ENCODE results near the gene ALG14. TPM values are rescaled to one million over a fixed set of nuclear protein-coding genes. Genes with fewer than 3 reads are reported as not detected.
"Not testable (repeated sequence)": the region's sequence is repeated elsewhere in the genome, so short reads cannot be mapped to it uniquely, and the experiment has no call there.

Gene ALG14
- total RNA-seq, 8 experiments from 2014 or later, result 1.4 to 7.4 (median 3.2) TPM

- WGBS, 10 experiments, result 67 to 100% (median 95%) methylated on average over 3 to 6 of the region's 6 CpGs; no CpG with 5 or more reads in 2 of the 10 experiments
- no peak overlapping the region for H3K27ac ChIP-seq
- ATAC-seq (replicated peaks in 6 of 8), result no peak
- H3K4me1 ChIP-seq (replicated peaks in 1 of 2), result no peaks in the 10 kb centered on the region
- in situ Hi-C loops (cut with MboI; ENCODE audit: low pct_unique_long_range_greater_than_20kb in 2 of 9, low sequenced_read_pairs in 9 of 9, unreplicated experiment in 9 of 9), result loop anchor here in 1 of 9 experiments (25.0 kb wide), 1 partner anchor 520 kb away; the partner anchor contains the start of gene F3
- H3K4me3 ChIP-seq, result no peak overlapping the region
These were observed 15.4 kb downstream of the ALG14 start for GRCh38 chr1:95057351-95057750.

GRCh38 chr1:95049935-95050334 is 22.8 kb downstream of the ALG14 start:
- 67 to 100% (median 93%) methylated on average over 2 to 5 of the region's 5 CpGs; no CpG with 5 or more reads in 1 of the 10 experiments for WGBS, 10 experiments
- Histone ChIP-seq H3K4me3 (no peak overlapping the region), H3K27ac (no peak overlapping the region), H3K4me1 (replicated peaks in 1 of 2) (no peaks in the 10 kb centered on the region)
- in situ Hi-C loops (cut with MboI; ENCODE audit: low pct_unique_long_range_greater_than_20kb in 2 of 9, low sequenced_read_pairs in 9 of 9, unreplicated experiment in 9 of 9), result loop anchor here in 8 of 9 experiments (10.0 to 25.0 kb wide), 7 partner anchors 113 to 538 kb away; partner anchors contain the start of genes CNN3 (in 1 of the 8), F3 (in 1 of the 8) and SLC44A3 (in 1 of the 8)
- ATAC-seq (replicated peaks in 6 of 8), result no peak

- in situ Hi-C loops (cut with MboI; ENCODE audit: low pct_unique_long_range_greater_than_20kb in 2 of 9, low sequenced_read_pairs in 9 of 9, unreplicated experiment in 9 of 9), result loop anchor here in 8 of 9 experiments (10.0 to 25.0 kb wide), 6 partner anchors 111 to 536 kb away; partner anchors contain the start of genes CNN3 (in 1 of the 8) and SLC44A3 (in 1 of the 8)
- ATAC-seq (replicated peaks in 6 of 8), result peak in 1 of 8 experiments; percentile 47
- no peak overlapping the region for H3K27ac ChIP-seq
These were observed 24.4 kb downstream of the ALG14 start for GRCh38 chr1:95048317-95048716.

GRCh38 chr1:95047624-95048023 is 25.1 kb downstream of the ALG14 start:
- not testable (repeated sequence) for ATAC-seq (replicated peaks in 6 of 8); H3K4me3 ChIP-seq; H3K27ac ChIP-seq; H3K4me1 ChIP-seq (replicated peaks in 1 of 2)
- in situ Hi-C loops (cut with MboI; ENCODE audit: low pct_unique_long_range_greater_than_20kb in 2 of 9, low sequenced_read_pairs in 9 of 9, unreplicated experiment in 9 of 9), result loop anchor here in 8 of 9 experiments (10.0 to 25.0 kb wide), 6 partner anchors 110 to 535 kb away; partner anchors contain the start of genes CNN3 (in 1 of the 8) and SLC44A3 (in 1 of the 8)
- 77 to 100% (median 100%) methylated on average over 1 to 3 of the region's 3 CpGs; no CpG with 5 or more reads in 1 of the 10 experiments for WGBS, 10 experiments

More at GRCh38 chr1:95048317-95048716, 24.4 kb downstream of the ALG14 start:
- 15 to 76% (median 62%) methylated on average over 2 to 3 of the region's 3 CpGs for WGBS, 10 experiments
- H3K4me1 ChIP-seq (replicated peaks in 1 of 2), result no peaks in the 10 kb centered on the region
- H3K4me3 ChIP-seq, result no peak overlapping the region

GRCh38 chr1:95046359-95046758 is 26.4 kb downstream of the ALG14 start:
- no peak for ATAC-seq (replicated peaks in 6 of 8)
- 57 to 100% (median 91%) methylated on average over 1 to 3 of the region's 3 CpGs; no CpG with 5 or more reads in 2 of the 10 experiments for WGBS, 10 experiments

GRCh38 chr1:95043141-95043980 is 29.4 kb downstream of the ALG14 start:
- peak; percentile 73 to 92 (median 88) for ATAC-seq (replicated peaks in 6 of 8)
- 16 to 51% (median 34%) methylated on average over 4 to 11 of the region's 11 CpGs for WGBS, 10 experiments
- H3K27ac ChIP-seq, result no peak overlapping the region
- peaks cover 0 to 3% of the 10 kb centered on the region in 2 donors for H3K4me1 ChIP-seq (replicated peaks in 1 of 2)
- H3K4me3 ChIP-seq, result no peak overlapping the region
- in situ Hi-C loops (cut with MboI; ENCODE audit: low pct_unique_long_range_greater_than_20kb in 2 of 9, low sequenced_read_pairs in 9 of 9, unreplicated experiment in 9 of 9), result loop anchor here in 8 of 9 experiments (10.0 to 25.0 kb wide), 6 partner anchors 106 to 531 kb away; partner anchors contain the start of genes CNN3 (in 1 of the 8) and SLC44A3 (in 1 of the 8)

More at GRCh38 chr1:95046359-95046758, 26.4 kb downstream of the ALG14 start:
- Histone ChIP-seq H3K4me1 (replicated peaks in 1 of 2) (peaks cover 0 to 2% of the 10 kb centered on the region in 2 donors), H3K4me3 (no peak overlapping the region), H3K27ac (no peak overlapping the region)
- in situ Hi-C loops (cut with MboI; ENCODE audit: low pct_unique_long_range_greater_than_20kb in 2 of 9, low sequenced_read_pairs in 9 of 9, unreplicated experiment in 9 of 9), result loop anchor here in 8 of 9 experiments (10.0 to 25.0 kb wide), 6 partner anchors 109 to 534 kb away; partner anchors contain the start of genes CNN3 (in 1 of the 8) and SLC44A3 (in 1 of the 8)

- H3K4me1 ChIP-seq (replicated peaks in 1 of 2), result peaks cover 0 to 3% of the 10 kb centered on the region in 2 donors
- WGBS, 10 experiments, result 20 to 100% (median 86%) methylated on average over 2 to 3 of the region's 3 CpGs; no CpG with 5 or more reads in 3 of the 10 experiments
- H3K27ac ChIP-seq, result no peak overlapping the region
- H3K4me3 ChIP-seq, result no peak overlapping the region
- ATAC-seq (replicated peaks in 6 of 8), result peak in 3 of 8 experiments; percentile 11 to 65 (median 65)
- in situ Hi-C loops (cut with MboI; ENCODE audit: low pct_unique_long_range_greater_than_20kb in 2 of 9, low sequenced_read_pairs in 9 of 9, unreplicated experiment in 9 of 9), result loop anchor here in 8 of 9 experiments (10.0 to 25.0 kb wide), 6 partner anchors 105 to 530 kb away; partner anchors contain the start of genes CNN3 (in 1 of the 8) and SLC44A3 (in 1 of the 8)
These were observed 30.5 kb downstream of the ALG14 start for GRCh38 chr1:95042286-95042685.

- peaks cover 0 to 3% of the 10 kb centered on the region in 2 donors for H3K4me1 ChIP-seq (replicated peaks in 1 of 2)
- no peak overlapping the region for H3K4me3 ChIP-seq
- ATAC-seq (replicated peaks in 6 of 8), result peak; percentile 81 to 94 (median 90)
- 0 to 100% (median 33%) methylated on average over 1 to 2 of the region's 2 CpGs for WGBS, 10 experiments
- in situ Hi-C loops (cut with MboI; ENCODE audit: low pct_unique_long_range_greater_than_20kb in 2 of 9, low sequenced_read_pairs in 9 of 9, unreplicated experiment in 9 of 9), result loop anchor here in 8 of 9 experiments (10.0 to 25.0 kb wide), 6 partner anchors 104 to 529 kb away; partner anchors contain the start of genes CNN3 (in 1 of the 8) and SLC44A3 (in 1 of the 8)
- no peak overlapping the region for H3K27ac ChIP-seq
These were observed 31.1 kb downstream of the ALG14 start for GRCh38 chr1:95041491-95042165.

- Histone ChIP-seq H3K4me1 (replicated peaks in 1 of 2) (peaks cover 0 to 3% of the 10 kb centered on the region in 2 donors), H3K4me3 (no peak overlapping the region), H3K27ac (no peak overlapping the region)
- in situ Hi-C loops (cut with MboI; ENCODE audit: low pct_unique_long_range_greater_than_20kb in 2 of 9, low sequenced_read_pairs in 9 of 9, unreplicated experiment in 9 of 9), result loop anchor here in 8 of 9 experiments (10.0 to 25.0 kb wide), 6 partner anchors 103 to 528 kb away; partner anchors contain the start of genes CNN3 (in 1 of the 8) and SLC44A3 (in 1 of the 8)
- no peak for ATAC-seq (replicated peaks in 6 of 8)
- WGBS, 10 experiments, result 80 to 100% (median 100%) methylated on average over 1 to 2 of the region's 2 CpGs; no CpG with 5 or more reads in 1 of the 10 experiments
These were observed 32.7 kb downstream of the ALG14 start for GRCh38 chr1:95040032-95040525.

- H3K27ac ChIP-seq, result no peak overlapping the region
- WGBS, 10 experiments, result 70 to 100% (median 89%) methylated on average over 1 to 12 of the region's 12 CpGs; no CpG with 5 or more reads in 1 of the 10 experiments
- no peak for ATAC-seq (replicated peaks in 6 of 8)
- in situ Hi-C loops (cut with MboI; ENCODE audit: low pct_unique_long_range_greater_than_20kb in 2 of 9, low sequenced_read_pairs in 9 of 9, unreplicated experiment in 9 of 9), result loop anchor here in 8 of 9 experiments (10.0 to 25.0 kb wide), 6 partner anchors 102 to 527 kb away; partner anchors contain the start of genes CNN3 (in 1 of the 8) and SLC44A3 (in 1 of the 8)
- H3K4me3 ChIP-seq, result no peak overlapping the region
- H3K4me1 ChIP-seq (replicated peaks in 1 of 2), result peaks cover 0 to 3% of the 10 kb centered on the region in 2 donors
These were observed 33.3 kb downstream of the ALG14 start for GRCh38 chr1:95039360-95040031.

- no peak overlapping the region for H3K4me3 ChIP-seq
- no peaks in the 10 kb centered on the region for H3K4me1 ChIP-seq (replicated peaks in 1 of 2)
- 0 to 89% (median 79%) methylated on average over 1 of the region's 1 CpG; no CpG with 5 or more reads in 1 of the 10 experiments for WGBS, 10 experiments
- in situ Hi-C loops (cut with MboI; ENCODE audit: low pct_unique_long_range_greater_than_20kb in 2 of 9, low sequenced_read_pairs in 9 of 9, unreplicated experiment in 9 of 9), result loop anchor here in 5 of 9 experiments (10.0 to 25.0 kb wide), 6 partner anchors 98 to 523 kb away; partner anchors contain the start of genes CNN3 (in 1 of the 5) and SLC44A3 (in 1 of the 5)
- no peak for ATAC-seq (replicated peaks in 6 of 8)
- no peak overlapping the region for H3K27ac ChIP-seq
These were observed 37.2 kb downstream of the ALG14 start for GRCh38 chr1:95035536-95035935.
